DOHH2 (cell line): ENCODE measurements around the gene CCL11.

ENCODE experiments used
- CTCF ChIP-seq: fragments of 200-600 bp; sonication (generic); IDR thresholded peaks from one replicate; pipeline ENCODE4 v1.5.1; 2014; ENCODE audit warnings: antibody characterized with exemption, mild to moderate bottlenecking, low read depth, low read length; ENCODE audit not compliant: poor library complexity, severe bottlenecking
- EZH2phosphoT487 ChIP-seq: fragments of 200-600 bp; sonication (generic); IDR thresholded peaks from 2 replicates; pipeline ENCODE4 v1.6.1; 2017; ENCODE audit warnings: borderline replicate concordance, mild to moderate bottlenecking, antibody characterized with exemption, low read length, moderate library complexity, mixed read lengths

- TF ChIP-seq CTCF (no peak), EZH2phosphoT487 (no peak)
Observed at GRCh38 chr17:34249061-34249460, 36.5 kb upstream of the CCL11 start.
